Endometrial microvascular endothelial cells (primary cell): ENCODE results near the gene WNT3. TPM values are rescaled to one million over a fixed set of nuclear protein-coding genes. Genes with fewer than 3 reads are reported as not detected.

Experiments
- in situ Hi-C: cut with HindIII; loops from 2 replicates; pipeline ENCODE4 v1.10.0; 2017; ENCODE audit warnings: low sequenced_read_pairs, low pct_unique_long_range_greater_than_20kb; ENCODE audit errors: inconsistent ontology term
- total RNA-seq: library from RNA; depleted of rRNA; stranded (reverse); fragments of >200 nt; gene quantifications from one replicate; pipeline ENCODE4 v1.2.3, GENCODE V29; 2015; ENCODE audit errors: inconsistent ontology term

Gene WNT3
- total RNA-seq, 1 donor from 2014 or later = 0.56 TPM

DNA sequence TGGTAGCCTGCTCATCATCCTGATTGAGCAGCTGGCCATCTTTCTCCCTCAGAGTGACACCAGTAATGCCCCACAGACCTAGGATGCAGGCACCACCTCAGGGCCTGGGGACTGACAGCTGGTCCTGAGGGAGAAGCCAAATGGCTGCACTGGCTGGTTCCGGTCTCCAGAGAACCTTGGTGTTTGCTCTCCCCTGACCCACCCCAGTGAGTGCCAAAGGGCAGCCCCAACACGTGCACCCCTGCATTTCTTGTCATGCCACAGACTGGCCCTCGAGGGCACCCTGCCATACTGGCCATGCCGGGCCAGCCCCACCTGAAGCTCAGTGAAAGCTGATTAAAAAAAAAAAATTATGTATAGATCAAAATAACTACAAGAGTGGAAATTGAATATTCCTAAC is 100.5 kb downstream of the WNT3 start:
- in situ Hi-C loops = no loop called here

Other genes with a start within 250 kb of the WNT3 start
- gene ARL17A, start 239.0 kb downstream of the WNT3 start, total RNA-seq = 7.8 TPM
- gene NSF, start 228.0 kb downstream of the WNT3 start, total RNA-seq = 38.0 TPM
- gene WNT9B, start 32.9 kb upstream of the WNT3 start, total RNA-seq = not detected
- gene GOSR2, start 104.5 kb upstream of the WNT3 start, total RNA-seq = 43.3 TPM
- not detected for gene RPRML, start 160.6 kb upstream of the WNT3 start, total RNA-seq